Esophagus mucosa (tissue), 1 donor: ENCODE measurements around the gene SARS2. TPM values are rescaled to one million over a fixed set of nuclear protein-coding genes. Genes with fewer than 3 reads are reported as not detected.
A peak's percentile ranks its signal among the peaks of the same experiment; 100 is the strongest.
"Not testable (repeated sequence)": the region's sequence is repeated elsewhere in the genome, so short reads cannot be mapped to it uniquely, and the experiment has no call there.

Experiments used
- ATAC-seq: fragments of 200-7000 bp; cut with Tn5 transposase; one replicate; pipeline ENCODE4 v1.9.1; 2020
- total RNA-seq: library from RNA; stranded (reverse); gene quantifications from one replicate; pipeline ENCODE4 v1.2.4, GENCODE V29; 2023
- donor health status: DM: yes; HTN: yes; CAD: no.

Gene SARS2, protein sequence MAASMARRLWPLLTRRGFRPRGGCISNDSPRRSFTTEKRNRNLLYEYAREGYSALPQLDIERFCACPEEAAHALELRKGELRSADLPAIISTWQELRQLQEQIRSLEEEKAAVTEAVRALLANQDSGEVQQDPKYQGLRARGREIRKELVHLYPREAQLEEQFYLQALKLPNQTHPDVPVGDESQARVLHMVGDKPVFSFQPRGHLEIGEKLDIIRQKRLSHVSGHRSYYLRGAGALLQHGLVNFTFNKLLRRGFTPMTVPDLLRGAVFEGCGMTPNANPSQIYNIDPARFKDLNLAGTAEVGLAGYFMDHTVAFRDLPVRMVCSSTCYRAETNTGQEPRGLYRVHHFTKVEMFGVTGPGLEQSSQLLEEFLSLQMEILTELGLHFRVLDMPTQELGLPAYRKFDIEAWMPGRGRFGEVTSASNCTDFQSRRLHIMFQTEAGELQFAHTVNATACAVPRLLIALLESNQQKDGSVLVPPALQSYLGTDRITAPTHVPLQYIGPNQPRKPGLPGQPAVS
- 24.1 TPM for total RNA-seq

DNA sequence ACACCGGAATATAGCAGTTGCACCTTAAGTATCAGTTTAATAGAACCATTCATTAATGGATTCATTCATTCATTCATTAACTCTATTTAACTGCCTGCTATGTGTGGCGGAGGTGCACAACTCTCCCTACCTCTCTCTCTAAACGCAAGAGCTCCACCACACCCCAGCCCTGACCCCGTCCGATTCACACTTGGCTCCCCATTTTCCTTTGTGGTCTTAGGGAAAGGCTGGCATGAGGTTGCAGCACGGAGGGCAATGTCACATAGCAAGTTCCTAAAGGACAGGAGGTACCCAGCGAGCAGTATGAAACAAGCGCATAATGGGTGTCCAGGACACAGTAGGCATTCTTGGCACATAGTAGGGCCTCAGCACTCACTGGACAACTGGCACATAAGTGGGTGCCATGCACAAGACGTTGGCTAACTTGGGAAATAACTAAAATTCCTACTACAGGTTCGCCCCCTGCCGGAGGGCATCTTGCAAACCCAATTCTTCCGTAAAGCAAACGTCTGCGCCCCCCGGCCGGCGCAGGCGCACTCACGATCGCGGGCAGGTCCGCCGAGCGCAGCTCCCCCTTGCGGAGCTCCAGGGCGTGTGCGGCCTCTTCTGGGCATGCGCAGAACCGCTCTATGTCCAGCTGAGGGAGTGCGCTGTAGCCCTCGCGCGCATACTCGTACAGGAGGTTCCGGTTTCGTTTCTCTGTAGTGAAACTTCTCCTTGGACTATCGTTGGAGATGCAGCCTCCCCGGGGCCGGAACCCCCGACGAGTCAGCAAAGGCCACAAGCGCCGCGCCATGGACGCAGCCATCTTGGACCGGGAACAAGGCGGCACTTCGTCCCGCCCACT, at the start of gene SARS2:
SARS2 (minus strand) TSS at position 835 of the 847 bp plus-strand sequence; CDS start at position 808, 27 bp downstream.
- ATAC-seq = peak; percentile 90

DNA sequence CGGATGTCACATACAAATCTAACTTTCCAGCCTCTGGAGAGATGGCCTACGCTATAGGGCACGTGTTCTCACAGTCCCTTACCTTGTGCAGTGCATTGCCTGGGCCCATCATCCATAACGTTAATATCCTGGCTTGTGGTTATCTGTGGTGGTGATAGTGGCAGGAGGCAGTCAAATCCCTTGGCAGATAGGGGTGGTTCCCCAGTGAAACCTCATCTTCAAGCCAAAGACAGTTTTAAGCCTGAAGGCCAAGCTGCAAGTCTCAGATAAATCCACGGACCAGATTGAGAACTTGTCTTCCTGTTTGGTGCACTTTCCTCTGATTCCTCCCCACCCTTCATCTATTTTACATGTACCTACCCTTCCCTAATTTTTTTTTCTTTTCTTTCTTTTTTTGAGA, 49.2 kb upstream of the SARS2 start:
- ATAC-seq = no peak

DNA sequence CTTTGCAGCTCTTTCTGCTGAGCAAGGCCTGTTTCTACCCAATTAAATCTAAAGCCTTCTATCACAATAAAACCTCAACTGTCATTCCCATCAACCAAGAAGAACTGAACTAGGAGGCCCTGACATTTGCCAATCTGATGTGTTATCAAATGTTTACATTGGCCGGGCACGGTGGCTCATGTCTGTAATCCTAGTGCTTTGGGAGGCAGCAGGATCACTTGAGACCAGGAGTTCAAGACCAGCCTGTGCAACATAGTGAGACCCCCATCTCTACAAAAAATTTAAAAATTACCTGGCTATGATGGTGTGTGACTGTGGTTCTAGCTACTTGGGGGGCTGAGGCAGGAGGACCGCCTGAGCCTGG, 47.7 kb upstream of the SARS2 start:
- no peak for ATAC-seq

GRCh38 chr19:38977445-38978325, 47.1 kb upstream of the SARS2 start:
- ATAC-seq = peak; percentile 67

DNA sequence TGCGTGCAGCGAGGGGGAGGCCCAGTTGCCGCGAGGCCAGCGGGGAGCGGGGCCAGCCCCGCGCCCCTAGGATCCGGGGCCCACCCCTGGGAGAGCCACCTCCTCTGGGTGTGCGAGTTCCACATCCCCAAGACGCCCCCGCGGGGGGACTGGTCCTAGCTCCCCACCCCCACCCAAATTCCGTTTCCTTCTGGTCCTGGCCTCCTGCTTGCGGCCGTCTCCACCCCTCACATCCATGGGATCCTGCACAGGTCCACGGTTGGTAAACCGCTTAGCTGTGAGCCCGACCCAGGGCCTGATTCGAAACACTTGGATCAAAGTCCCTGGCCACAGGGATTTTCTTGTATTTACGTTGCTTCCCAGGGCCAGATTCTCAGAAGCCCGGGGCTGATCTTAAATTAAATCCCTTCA, 45.3 kb upstream of the SARS2 start:
- ATAC-seq = peak; percentile 35

DNA sequence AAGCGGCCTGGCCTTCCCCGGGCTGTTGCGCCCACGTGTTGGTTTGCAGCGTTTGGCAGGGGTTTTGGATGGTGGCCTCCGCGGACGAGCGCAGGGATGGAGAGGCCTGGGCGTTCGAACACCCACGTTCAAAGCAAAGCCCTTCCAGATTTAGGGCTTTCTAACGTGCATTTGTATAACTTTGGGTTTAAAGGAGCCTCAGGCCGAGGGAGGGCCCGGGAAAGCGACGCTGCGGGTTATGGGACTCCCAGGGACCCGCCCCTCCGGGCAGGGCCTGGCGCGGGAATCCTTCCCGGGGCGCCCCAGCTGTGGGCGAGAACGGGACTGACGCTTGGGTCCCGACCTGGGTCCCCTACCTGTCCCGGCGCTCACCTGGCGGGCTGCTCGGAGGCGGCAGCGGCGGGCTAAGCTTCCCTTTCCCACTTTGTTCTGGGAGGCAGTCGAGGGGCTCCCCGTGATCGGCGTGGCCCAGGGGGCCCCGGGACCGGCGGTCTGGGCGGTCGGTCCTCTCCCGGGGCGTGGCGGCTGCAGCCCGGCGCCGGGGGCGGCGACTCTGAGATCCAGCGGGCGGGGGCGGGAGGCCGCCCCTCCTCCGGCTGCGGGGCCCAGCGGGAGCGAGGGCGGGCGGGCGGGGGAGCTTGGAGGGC, 44.8 kb upstream of the SARS2 start, which contains the start of gene FBXO17:
FBXO17 (minus strand) TSS at position 529 of the 647 bp plus-strand sequence. CDS start 25,423 bp downstream, outside the sequence.
- peak; percentile 50 for ATAC-seq

GRCh38 chr19:38974624-38975213, 44.2 kb upstream of the SARS2 start:
- no peak for ATAC-seq

DNA sequence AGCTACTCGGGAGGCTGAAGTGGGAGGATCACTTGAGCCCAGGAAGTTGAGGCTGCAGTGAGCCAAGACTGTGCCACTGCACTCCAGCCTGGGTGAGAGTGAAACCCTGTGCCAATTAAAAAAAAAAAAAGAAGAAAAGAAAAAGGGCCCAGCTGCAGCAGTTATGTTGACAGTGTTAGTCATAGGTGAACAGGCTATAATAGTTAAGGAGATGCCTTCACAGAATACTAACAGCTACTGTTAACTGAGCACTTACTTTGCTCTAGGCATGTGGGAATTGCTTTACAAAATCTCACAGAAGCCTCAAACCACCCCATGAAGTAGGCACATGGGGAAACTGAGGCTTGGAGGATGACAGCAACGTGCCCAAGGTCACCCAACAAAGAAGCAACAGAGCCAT, 41.1 kb upstream of the SARS2 start:
- ATAC-seq = peak; percentile 38

DNA sequence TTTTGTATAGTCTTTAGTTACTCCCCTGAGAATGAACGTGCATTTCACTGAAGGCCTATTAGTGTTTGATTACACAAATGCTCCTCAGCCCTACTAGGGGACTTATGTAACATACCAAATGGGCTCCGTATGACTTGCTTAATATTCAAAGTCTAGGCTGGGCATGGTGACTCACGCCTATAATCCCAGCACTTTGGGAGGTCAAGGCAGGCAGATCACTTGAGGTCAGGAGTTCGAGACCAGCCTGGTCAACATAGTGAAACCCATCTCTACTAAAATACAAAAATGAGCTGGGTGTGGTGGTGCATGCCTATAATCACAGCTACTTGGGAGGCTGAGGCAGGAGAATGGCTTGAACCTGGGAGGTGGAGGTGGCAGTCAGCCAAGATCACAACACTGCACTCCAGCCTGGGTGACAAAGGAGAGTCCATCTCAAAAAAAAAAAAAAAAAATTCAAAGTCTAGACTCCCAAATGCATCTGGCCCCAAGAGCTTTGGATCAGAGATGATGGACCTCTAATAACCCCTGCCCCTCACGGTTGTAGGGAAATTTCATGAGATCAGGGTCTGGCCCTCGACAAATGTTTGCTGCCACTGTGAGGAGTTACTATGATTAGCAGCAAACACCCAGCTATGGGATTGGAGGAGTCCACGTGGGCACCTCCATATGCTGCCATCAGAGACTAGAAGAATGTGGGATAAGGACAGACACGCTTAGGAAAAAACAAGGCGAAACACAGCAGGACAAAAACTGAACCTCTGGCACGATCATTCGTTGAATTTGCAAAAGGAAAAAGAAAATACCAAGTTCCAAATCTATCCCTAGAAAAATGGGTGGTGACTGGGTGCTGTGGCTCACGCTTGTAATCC, 40.3 kb upstream of the SARS2 start:
- ATAC-seq = peak; percentile 17

DNA sequence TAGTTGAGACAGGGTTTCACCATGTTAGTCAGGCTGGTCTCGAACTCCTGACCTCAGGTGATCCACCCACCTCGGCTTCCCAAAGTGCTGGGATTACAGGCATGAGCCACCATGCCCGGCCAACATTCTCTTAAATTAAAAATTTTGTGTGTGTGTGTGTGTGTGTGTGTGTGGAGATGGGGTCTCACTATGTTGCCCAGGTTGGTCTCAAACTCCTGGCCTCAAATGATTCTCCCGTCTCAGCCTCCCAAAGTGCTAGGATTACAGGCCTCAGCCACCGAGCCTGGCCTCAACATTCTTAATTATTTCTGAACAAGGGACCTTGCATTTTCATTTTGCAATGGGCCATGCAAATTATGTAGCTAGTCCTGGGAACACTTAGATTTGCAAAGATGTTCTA, 35.6 kb upstream of the SARS2 start:
- ATAC-seq = not testable (repeated sequence)

GRCh38 chr19:38964738-38965137, 34.2 kb upstream of the SARS2 start:
- ATAC-seq = no peak

DNA sequence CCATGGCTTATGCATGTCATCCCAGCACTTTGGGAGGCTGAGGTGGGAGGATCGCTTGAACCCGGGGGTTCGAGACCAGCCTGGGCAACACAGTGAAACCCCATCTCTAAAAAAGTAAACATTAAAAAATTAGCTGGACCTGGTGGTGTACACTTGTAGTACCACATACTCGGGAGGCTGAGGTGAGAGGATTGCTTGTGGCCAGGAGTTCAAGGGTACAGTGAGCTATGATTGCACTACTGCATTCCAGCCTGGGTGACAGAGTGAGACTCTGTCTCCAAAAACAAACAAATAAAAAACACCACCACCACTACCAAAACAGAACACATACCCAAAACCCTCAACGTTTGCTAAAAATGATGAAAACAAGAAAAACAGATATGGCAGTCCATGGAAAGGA, 29.1 kb upstream of the SARS2 start:
- ATAC-seq = no peak

- ATAC-seq = no peak
Observed at GRCh38 chr19:38958301-38958700, 27.7 kb upstream of the SARS2 start.

- no peak for ATAC-seq
Observed at GRCh38 chr19:38956264-38956663, 25.7 kb upstream of the SARS2 start.

- ATAC-seq = no peak
Observed at GRCh38 chr19:38953677-38954076, 23.1 kb upstream of the SARS2 start.

- no peak for ATAC-seq
Observed at GRCh38 chr19:38952395-38953165, 22.0 kb upstream of the SARS2 start.

DNA sequence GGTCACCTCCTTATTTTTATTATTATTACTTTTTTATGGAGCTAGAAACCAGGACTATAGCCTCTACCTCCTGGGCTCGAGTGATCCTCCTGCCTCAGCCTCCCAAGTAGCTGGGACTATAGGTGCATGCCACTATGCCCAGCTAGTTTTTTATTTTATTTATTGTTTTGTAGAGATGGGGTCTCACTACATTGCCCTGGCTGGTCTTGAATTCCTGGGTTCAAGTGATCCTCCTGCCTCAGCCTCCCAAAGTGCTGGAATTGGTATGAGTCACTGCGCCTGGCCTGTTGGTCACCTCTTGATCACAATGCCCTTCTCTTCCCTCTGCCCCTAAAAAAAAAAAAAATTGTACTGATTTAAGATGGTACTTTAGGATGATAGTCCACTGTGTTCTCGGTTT, 20.6 kb upstream of the SARS2 start:
- ATAC-seq = no peak

- peak; percentile 82 for ATAC-seq
Observed at GRCh38 chr19:38949580-38950367, 19.2 kb upstream of the SARS2 start.
